Naive thymus-derived CD4-positive, alpha-beta T cell (primary cell): ENCODE results near the gene NFATC3. TPM values are rescaled to one million over a fixed set of nuclear protein-coding genes. Genes with fewer than 3 reads are reported as not detected.

ENCODE experiments used
- ATAC-seq: fragments of 150-1000 bp; cut with Tn5 transposase; 2 replicates; pipeline ENCODE4 v1.10.0; 2021; ENCODE audit warnings: mild to moderate bottlenecking, moderate library complexity
- CTCF ChIA-PET: fragments of 350-600 bp; sonication (Branson Sonifier 250); formaldehyde crosslinking; loops from one replicate; lab custom pipeline; 2021; ENCODE audit warnings: antibody characterized with exemption; lab: Charles Lee
- POLR2A ChIA-PET: fragments of 350-600 bp; sonication (Branson Sonifier 250); formaldehyde crosslinking; loops from one replicate; lab custom pipeline; 2021; ENCODE audit warnings: antibody characterized with exemption, inconsistent platforms; lab: Charles Lee
- DNase-seq, 9 donors: peaks; one replicate each; pipeline versions ENCODE4 v3.0.0 to v3.0.0-alpha.2; 2020 to 2022; ENCODE audit warnings: mixed read lengths in 1 of 9
- H3K27ac ChIP-seq: one replicate; pipeline ENCODE4 v1.7.0; 2013; ENCODE audit warnings: mild to moderate bottlenecking, low read depth, low read length, moderate library complexity
- H3K27me3 ChIP-seq, 2 donors: one replicate each; pipeline ENCODE4 v1.7.0; 2013; ENCODE audit warnings: low read length in 2 of 2, mild to moderate bottlenecking in 2 of 2, moderate library complexity in 2 of 2; ENCODE audit not compliant: control insufficient read depth in 2 of 2, insufficient read depth in 2 of 2
- H3K36me3 ChIP-seq, 3 experiments: 1 replicate in 2 of 3; 2 replicates in 1 of 3; pipeline ENCODE4 v1.7.0; 2013; ENCODE audit warnings: low read length in 3 of 3, mild to moderate bottlenecking in 3 of 3, moderate library complexity in 1 of 3; ENCODE audit not compliant: insufficient read depth in 3 of 3, control insufficient read depth in 2 of 3
- H3K4me1 ChIP-seq, 2 donors: one replicate each; pipeline ENCODE4 v1.7.0; 2013; ENCODE audit warnings: low read length in 2 of 2, mild to moderate bottlenecking in 2 of 2, moderate library complexity in 1 of 2; ENCODE audit not compliant: control insufficient read depth in 2 of 2, insufficient read depth in 2 of 2
- H3K4me3 ChIP-seq: 2 replicates; pipeline ENCODE4 v1.7.0; 2013; ENCODE audit warnings: mild to moderate bottlenecking, low read length
- H3K9me3 ChIP-seq, 3 experiments: 1 replicate in 2 of 3; 2 replicates in 1 of 3; pipeline ENCODE4 v1.7.0; 2013; ENCODE audit warnings: low read length in 3 of 3; ENCODE audit not compliant: control insufficient read depth in 2 of 3
- H3K27ac Mint-ChIP-seq, 9 donors: one replicate each; pipeline ENCODE4 v1.8.0; 2020 to 2022; ENCODE audit warnings: mixed read lengths in 9 of 9, mild to moderate bottlenecking in 8 of 9, moderate library complexity in 5 of 9, inconsistent platforms in 2 of 9
- H3K27me3 Mint-ChIP-seq, 5 donors: one replicate each; pipeline ENCODE4 v1.8.0; 2021 to 2022; ENCODE audit warnings: mixed read lengths in 5 of 5, mild to moderate bottlenecking in 1 of 5
- H3K36me3 Mint-ChIP-seq, 5 donors: one replicate each; pipeline ENCODE4 v1.8.0; 2020 to 2022; ENCODE audit warnings: mixed read lengths in 5 of 5, mild to moderate bottlenecking in 3 of 5, inconsistent platforms in 1 of 5
- H3K4me1 Mint-ChIP-seq, 7 donors: one replicate each; pipeline ENCODE4 v1.8.0; 2020 to 2022; ENCODE audit warnings: mixed read lengths in 7 of 7, mild to moderate bottlenecking in 3 of 7, inconsistent platforms in 1 of 7
- H3K4me3 Mint-ChIP-seq, 10 donors: one replicate each; pipeline ENCODE4 v1.8.0; 2020 to 2022; ENCODE audit warnings: mild to moderate bottlenecking in 10 of 10, mixed read lengths in 10 of 10, moderate library complexity in 6 of 10, inconsistent platforms in 2 of 10
- H3K9me3 Mint-ChIP-seq, 11 donors: one replicate each; pipeline ENCODE4 v1.8.0; 2020 to 2022; ENCODE audit warnings: mixed read lengths in 11 of 11, mild to moderate bottlenecking in 4 of 11, inconsistent platforms in 1 of 11, moderate library complexity in 1 of 11
- intact Hi-C, 2 donors: fragments of 100-400 bp; cut with micrococcal nuclease; formaldehyde crosslinking; loops; one replicate each; pipeline ENCODE4 v1.15.1; 2023
- polyA plus RNA-seq, 2 donors: library from polyadenylated mRNA; unstranded; fragments of 300-500 nt; fragmentation: Illumina TruSeq; gene quantifications; one replicate each; pipeline ENCODE4 v1.2.3, GENCODE V29; 2021
- total RNA-seq, 6 experiments: library from RNA in 5 of 6; stranded (reverse) in 5 of 6; gene quantifications; 1 replicate in 5 of 6; 2 replicates in 1 of 6; pipeline ENCODE4 v1.2.3 and lab custom pipeline; 2021 to 2026

The NFATC3 gene
- total and polyA plus RNA-seq, 7 experiments from 2014 or later = 75.8 to 151 (median 121) TPM

DNA sequence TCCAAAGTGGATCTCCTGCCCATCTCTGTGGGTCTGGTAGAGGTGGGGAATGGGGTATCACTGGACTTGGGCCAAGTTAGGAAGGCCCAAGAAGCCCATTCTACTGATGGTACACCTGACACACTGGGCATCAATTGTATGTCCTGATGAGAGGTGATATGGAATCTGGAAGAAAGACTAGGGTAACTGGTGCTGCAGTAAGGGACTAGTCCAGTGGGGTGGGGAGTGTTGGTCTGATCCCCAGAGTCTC is 5.9 kb upstream of the NFATC3 start:
- intact Hi-C loops = loop anchor here (1.0 kb wide), 1 partner anchor 9 kb away; no protein-coding TSS in a partner anchor
- Histone ChIP-seq H3K4me3 (peak overlapping the region; percentile 40), H3K4me1 (peaks cover 86 to 88% of the 10 kb centered on the region in 2 donors), H3K9me3 (no peaks in the 10 kb centered on the region), H3K27ac (peak overlapping the region; percentile 76), H3K36me3 (peaks cover 0 to 7% (median 0%) of the 10 kb centered on the region in 3 experiments), H3K27me3 (no peaks in the 10 kb centered on the region)
- Mint-ChIP-seq H3K27ac (peak overlapping the region; percentile 85 to 95 (median 93)), H3K9me3 (no peaks in the 10 kb centered on the region), H3K4me1 (peaks cover 75 to 93% (median 88%) of the 10 kb centered on the region in 7 donors), H3K36me3 (peaks cover 7 to 36% (median 16%) of the 10 kb centered on the region in 5 donors), H3K4me3 (peak overlapping the region; percentile 55 to 86 (median 80)), H3K27me3 (no peaks in the 10 kb centered on the region)
- ChIA-PET CTCF (interaction anchor here (2.9 to 6.8 kb wide), 2 partner anchors 9 to 15 kb away, joined by 13 to 57 read pairs; no protein-coding TSS in a partner anchor), POLR2A (interaction anchor here (0.9 to 12.7 kb wide), 6 partner anchors 11 to 339 kb away, joined by 3 to 300 read pairs (median 8); no protein-coding TSS in a partner anchor)
- ATAC-seq = no peak
- no peak for DNase-seq

DNA sequence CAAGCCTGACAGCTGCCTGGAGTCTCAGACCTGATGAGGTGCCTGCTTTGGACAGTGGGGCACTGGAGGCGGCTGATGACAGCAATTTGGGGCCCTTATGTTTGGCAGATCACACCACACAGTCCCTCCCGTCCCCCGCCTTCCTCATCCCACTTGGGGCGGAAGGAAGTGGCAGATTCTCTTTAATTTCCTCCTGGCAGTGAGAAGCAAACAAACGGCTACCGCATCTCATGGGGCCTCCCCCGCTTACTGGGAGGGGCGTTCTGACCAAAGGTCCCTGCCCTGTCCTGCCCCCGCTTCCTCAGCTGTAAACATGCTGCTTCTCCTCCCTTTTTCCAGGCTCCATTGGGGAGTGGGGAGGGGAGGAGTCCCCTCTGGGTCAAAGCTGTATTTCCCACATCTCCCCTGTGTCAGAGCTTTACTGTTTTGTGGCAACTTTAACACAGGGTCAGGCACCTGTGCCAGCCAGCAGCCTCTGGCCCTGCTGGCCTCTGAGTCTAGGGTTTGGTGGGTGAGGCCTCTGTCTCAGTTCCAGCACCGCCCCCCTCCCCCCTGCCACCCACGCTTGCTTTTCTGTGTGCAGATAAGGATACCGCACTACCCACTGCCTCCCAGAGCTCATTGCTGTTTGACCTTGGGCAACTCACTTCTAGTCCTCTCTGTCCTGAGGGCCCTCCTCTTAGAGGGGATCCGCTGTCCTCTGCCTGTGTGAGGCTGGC is 5.4 kb upstream of the NFATC3 start:
- H3K36me3 ChIP-seq = peaks cover 0 to 7% (median 0%) of the 10 kb centered on the region in 3 experiments

DNA sequence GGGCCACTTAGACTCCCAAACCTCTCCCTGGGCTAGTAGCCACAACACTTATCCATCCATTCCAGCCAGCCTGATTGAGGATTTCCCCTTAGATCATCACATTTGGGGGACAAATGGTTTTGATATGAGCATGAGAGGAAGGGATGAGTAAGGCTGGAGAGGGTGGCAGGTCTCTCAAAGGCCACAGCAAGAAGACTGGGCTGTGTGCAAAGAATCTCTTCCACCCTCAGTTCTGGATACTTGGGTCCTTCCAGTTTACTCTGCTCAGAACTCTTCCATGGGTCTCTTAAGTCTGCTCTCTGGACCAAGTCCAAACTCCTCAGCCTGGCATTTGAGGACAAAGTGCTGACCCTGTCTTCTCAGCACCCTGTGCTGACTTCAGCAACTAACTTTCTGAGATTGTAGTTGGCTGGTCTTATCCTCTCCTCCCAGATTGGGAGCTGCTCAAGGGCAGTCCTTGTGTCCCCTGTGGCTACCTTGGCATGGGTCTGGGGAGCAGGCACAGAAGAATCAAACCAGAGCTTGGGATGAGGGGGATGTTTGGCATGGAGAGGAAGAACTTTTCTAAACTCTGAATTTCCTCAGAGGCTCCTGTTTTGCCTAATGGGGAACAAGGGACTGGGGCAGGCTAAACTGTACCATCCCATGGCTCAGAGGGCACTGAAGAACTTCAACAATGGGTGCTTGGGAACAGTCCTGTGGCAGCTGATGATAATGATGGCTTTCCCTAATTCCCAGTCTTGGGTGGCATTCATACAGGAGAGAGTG is 3.1 kb upstream of the NFATC3 start:
- Histone ChIP-seq H3K27ac (peak overlapping the region; percentile 66), H3K9me3 (no peaks in the 10 kb centered on the region), H3K4me3 (peak overlapping the region; percentile 29), H3K27me3 (no peaks in the 10 kb centered on the region), H3K4me1 (peaks cover 69 to 70% of the 10 kb centered on the region in 2 donors), H3K36me3 (peaks cover 0 to 4% (median 0%) of the 10 kb centered on the region in 3 experiments)
- no peaks in the 10 kb centered on the region for H3K9me3 Mint-ChIP-seq
- peaks cover 4 to 27% (median 6%) of the 10 kb centered on the region in 5 donors for H3K36me3 Mint-ChIP-seq
- ATAC-seq (no peak), DNase-seq (no peak)
- peaks cover 62 to 76% (median 71%) of the 10 kb centered on the region in 7 donors for H3K4me1 Mint-ChIP-seq
- no peaks in the 10 kb centered on the region for H3K27me3 Mint-ChIP-seq
- intact Hi-C loops = loop anchor here (5.0 to 10.0 kb wide), 4 partner anchors 60 to 1253 kb away; partner anchors contain the start of genes COG8 (in 1 of the 2), CTCF (in 1 of the 2), DDX28 (in 1 of the 2) and DUS2 (in 1 of the 2)
- ChIA-PET CTCF (interaction anchor here (0.6 to 6.8 kb wide), 3 partner anchors 11 to 18 kb away, joined by 3 to 57 read pairs (median 6); no protein-coding TSS in a partner anchor), POLR2A (interaction anchor here (0.6 to 12.7 kb wide), 9 partner anchors 10 to 1485 kb away, joined by 3 to 300 read pairs (median 4); partner anchors contain the start of gene DPEP2)
- H3K4me3 Mint-ChIP-seq = peak overlapping the region in 9 of 10 donors; percentile 32 to 96 (median 73)
- H3K27ac Mint-ChIP-seq = peak overlapping the region; percentile 75 to 95 (median 92)

More for the DNA sequence above, 5.4 kb upstream of the NFATC3 start:
- ChIA-PET POLR2A (interaction anchor here (0.6 to 12.7 kb wide), 11 partner anchors 11 to 338 kb away, joined by 3 to 300 read pairs (median 5); partner anchors contain the start of gene DPEP2), CTCF (interaction anchor here (0.8 to 6.8 kb wide), 4 partner anchors 9 to 162 kb away, joined by 3 to 57 read pairs (median 9); no protein-coding TSS in a partner anchor)
- Histone ChIP-seq H3K9me3 (no peaks in the 10 kb centered on the region), H3K27me3 (no peaks in the 10 kb centered on the region), H3K4me1 (peaks cover 83 to 87% of the 10 kb centered on the region in 2 donors), H3K27ac (peak overlapping the region; percentile 76), H3K4me3 (peak overlapping the region; percentile 44)
- intact Hi-C loops = loop anchor here (1.0 to 10.0 kb wide), 5 partner anchors 9 to 1255 kb away; partner anchors contain the start of genes COG8 (in 1 of the 2), CTCF (in 1 of the 2), DDX28 (in 1 of the 2) and DUS2 (in 1 of the 2)
- peak in 8 of 9 donors; percentile 56 to 83 (median 68) for DNase-seq
- H3K4me3 Mint-ChIP-seq = peak overlapping the region; percentile 55 to 86 (median 80)
- H3K27me3 Mint-ChIP-seq = no peaks in the 10 kb centered on the region
- H3K9me3 Mint-ChIP-seq = no peaks in the 10 kb centered on the region
- H3K27ac Mint-ChIP-seq = peak overlapping the region; percentile 85 to 95 (median 93)
- peak; percentile 68 for ATAC-seq
- H3K4me1 Mint-ChIP-seq = peaks cover 70 to 91% (median 85%) of the 10 kb centered on the region in 7 donors
- H3K36me3 Mint-ChIP-seq = peaks cover 7 to 32% (median 11%) of the 10 kb centered on the region in 5 donors

DNA sequence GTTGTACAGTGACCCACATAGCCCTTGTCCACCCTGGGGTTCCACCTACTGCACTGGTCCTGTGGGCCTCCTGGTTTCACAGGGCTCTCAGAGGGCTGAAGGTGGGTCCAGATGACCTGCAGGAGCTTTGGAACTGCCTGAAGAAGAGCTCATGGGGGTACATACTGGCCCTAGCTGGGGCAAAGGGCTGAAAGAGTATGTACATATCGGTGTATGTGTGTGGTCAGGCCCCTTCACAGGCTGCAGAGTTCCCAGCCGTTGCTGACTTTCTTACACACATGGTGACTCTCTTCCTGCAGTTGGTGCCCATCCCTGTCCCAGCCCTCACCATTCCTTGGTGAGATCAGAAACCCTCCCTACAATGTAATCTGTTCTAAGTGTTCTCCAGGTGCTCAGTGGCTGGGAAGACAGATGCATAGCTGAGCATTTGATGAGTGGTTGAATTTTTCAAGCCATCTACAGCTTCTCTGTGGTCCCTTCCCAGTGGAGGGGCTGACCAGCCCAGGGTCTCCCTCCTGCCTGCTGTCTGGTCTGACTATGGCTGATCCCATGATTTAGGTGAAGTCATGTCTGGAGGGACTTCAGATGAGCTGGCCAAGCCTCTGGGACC is 2.4 kb upstream of the NFATC3 start:
- DNase-seq (no peak), ATAC-seq (no peak)
- intact Hi-C loops = loop anchor here (5.0 to 10.0 kb wide), 4 partner anchors 60 to 1252 kb away; partner anchors contain the start of genes COG8 (in 1 of the 2), CTCF (in 1 of the 2), DDX28 (in 1 of the 2) and DUS2 (in 1 of the 2)
- Mint-ChIP-seq H3K4me3 (peak overlapping the region; percentile 19 to 96 (median 85)), H3K4me1 (peaks cover 63 to 81% (median 73%) of the 10 kb centered on the region in 7 donors), H3K27me3 (no peaks in the 10 kb centered on the region), H3K36me3 (peaks cover 4 to 25% (median 5%) of the 10 kb centered on the region in 5 donors), H3K9me3 (no peaks in the 10 kb centered on the region), H3K27ac (peak overlapping the region; percentile 75 to 95 (median 92))
- Histone ChIP-seq H3K4me3 (peak overlapping the region; percentile 29), H3K9me3 (no peaks in the 10 kb centered on the region), H3K27ac (peak overlapping the region; percentile 85), H3K36me3 (peaks cover 0 to 4% (median 0%) of the 10 kb centered on the region in 3 experiments), H3K4me1 (peaks cover 66 to 71% of the 10 kb centered on the region in 2 donors), H3K27me3 (no peaks in the 10 kb centered on the region)
- POLR2A ChIA-PET = interaction anchor here (0.6 to 12.7 kb wide), 7 partner anchors 9 to 1484 kb away, joined by 3 to 300 read pairs (median 4); partner anchors contain the start of gene DPEP2
- CTCF ChIA-PET = interaction anchor here (0.6 to 6.8 kb wide), 5 partner anchors 10 to 19 kb away, joined by 3 to 57 read pairs (median 6); no protein-coding TSS in a partner anchor

- Histone ChIP-seq H3K4me1 (peaks cover 64 to 68% of the 10 kb centered on the region in 2 donors), H3K9me3 (no peaks in the 10 kb centered on the region), H3K27me3 (no peaks in the 10 kb centered on the region), H3K4me3 (peak overlapping the region; percentile 82), H3K36me3 (peaks cover 0 to 4% (median 0%) of the 10 kb centered on the region in 3 experiments), H3K27ac (peak overlapping the region; percentile 85)
- ChIA-PET POLR2A (interaction anchor here (0.7 to 12.7 kb wide), 5 partner anchors 10 to 147 kb away, joined by 4 to 300 read pairs (median 18); partner anchors contain the start of genes DPEP2 and PSMB10), CTCF (interaction anchor here (0.6 to 6.8 kb wide), 5 partner anchors 8 to 148 kb away, joined by 3 to 57 read pairs (median 23); no protein-coding TSS in a partner anchor)
- peak overlapping the region; percentile 61 to 97 (median 90) for H3K4me3 Mint-ChIP-seq
- intact Hi-C loops = loop anchor here (5.0 to 10.0 kb wide), 4 partner anchors 61 to 1251 kb away; partner anchors contain the start of genes COG8 (in 1 of the 2), CTCF (in 1 of the 2), DDX28 (in 1 of the 2) and DUS2 (in 1 of the 2)
- H3K36me3 Mint-ChIP-seq = peaks cover 0 to 21% (median 0%) of the 10 kb centered on the region in 5 donors
- ATAC-seq = no peak
- no peaks in the 10 kb centered on the region for H3K27me3 Mint-ChIP-seq
- no peaks in the 10 kb centered on the region for H3K9me3 Mint-ChIP-seq
- peak overlapping the region; percentile 64 to 95 (median 92) for H3K27ac Mint-ChIP-seq
- peaks cover 57 to 79% (median 71%) of the 10 kb centered on the region in 7 donors for H3K4me1 Mint-ChIP-seq
- DNase-seq = no peak
Observed at GRCh38 chr16:68083239-68083781, 1.9 kb upstream of the NFATC3 start.
